Smooth muscle cell of the brain vasculature (primary cell): ENCODE results near the gene GABRD.

Experiments
- DNase-seq: peaks from one replicate; pipeline ENCODE4 v3.0.0-alpha.2; 2012; ENCODE audit warnings: low read depth, low spot score

Gene GABRD

GRCh38 chr1:2016123-2016522 lies 3.0 kb upstream of the GABRD start:
- no peak for DNase-seq

- DNase-seq = no peak
Measured at GRCh38 chr1:2018217-2019171, 651 bp upstream of the GABRD start.

- DNase-seq = no peak
Measured at GRCh38 chr1:2019571-2020309, 595 bp downstream of the GABRD start.

- DNase-seq = no peak
Measured at GRCh38 chr1:2020310-2020655, 1.1 kb downstream of the GABRD start.

GRCh38 chr1:2021550-2021949 lies 2.4 kb downstream of the GABRD start:
- no peak for DNase-seq

- DNase-seq = no peak
Measured at GRCh38 chr1:2022063-2022770, 3.1 kb downstream of the GABRD start.

- DNase-seq = no peak
Measured at GRCh38 chr1:2023187-2023586, 4.0 kb downstream of the GABRD start.

GRCh38 chr1:2024451-2024850 lies 5.3 kb downstream of the GABRD start:
- DNase-seq = no peak

GRCh38 chr1:2024887-2025286 lies 5.7 kb downstream of the GABRD start:
- no peak for DNase-seq

GRCh38 chr1:2025491-2025981 lies 6.4 kb downstream of the GABRD start:
- no peak for DNase-seq

GRCh38 chr1:2027961-2028583 lies 8.9 kb downstream of the GABRD start:
- no peak for DNase-seq

GRCh38 chr1:2028870-2029560 lies 9.9 kb downstream of the GABRD start:
- DNase-seq = no peak

- DNase-seq = no peak
Measured at GRCh38 chr1:2029561-2029960, 10.4 kb downstream of the GABRD start.

GRCh38 chr1:2030076-2030871 lies 11.1 kb downstream of the GABRD start:
- DNase-seq = no peak

GRCh38 chr1:2031546-2032540 lies 12.7 kb downstream of the GABRD start:
- DNase-seq = no peak

- DNase-seq = no peak
Measured at GRCh38 chr1:2032737-2033136, 13.6 kb downstream of the GABRD start.

- DNase-seq = no peak
Measured at GRCh38 chr1:2033165-2033564, 14.0 kb downstream of the GABRD start.

- no peak for DNase-seq
Measured at GRCh38 chr1:2036287-2036686, 17.1 kb downstream of the GABRD start.
